ENCODE results near the gene KCNK6. TPM values are rescaled to one million over a fixed set of nuclear protein-coding genes. Genes with fewer than 3 reads are reported as not detected.
"Not testable (repeated sequence)": the region's sequence is repeated elsewhere in the genome, so short reads cannot be mapped to it uniquely, and the experiment has no call there.

The KCNK6 gene
- total RNA-seq, 1 donor from 2014 or later = 4.8 TPM

GRCh38 chr19:38323291-38323690 is 3.6 kb downstream of the KCNK6 start:
- DNase-seq (ENCODE audit: low spot score) = no peak

GRCh38 chr19:38324431-38324830 is 4.8 kb downstream of the KCNK6 start:
- no peak for DNase-seq (ENCODE audit: low spot score)

- no peak for DNase-seq (ENCODE audit: low spot score)
Observed at GRCh38 chr19:38326591-38326990, 6.9 kb downstream of the KCNK6 start.

GRCh38 chr19:38329651-38330050 is 10.0 kb downstream of the KCNK6 start:
- no peak for DNase-seq (ENCODE audit: low spot score)

- no peak for DNase-seq (ENCODE audit: low spot score)
Observed at GRCh38 chr19:38331728-38332127, 12.1 kb downstream of the KCNK6 start.

GRCh38 chr19:38333245-38333644 is 13.6 kb downstream of the KCNK6 start:
- DNase-seq (ENCODE audit: low spot score) = no peak

DNA sequence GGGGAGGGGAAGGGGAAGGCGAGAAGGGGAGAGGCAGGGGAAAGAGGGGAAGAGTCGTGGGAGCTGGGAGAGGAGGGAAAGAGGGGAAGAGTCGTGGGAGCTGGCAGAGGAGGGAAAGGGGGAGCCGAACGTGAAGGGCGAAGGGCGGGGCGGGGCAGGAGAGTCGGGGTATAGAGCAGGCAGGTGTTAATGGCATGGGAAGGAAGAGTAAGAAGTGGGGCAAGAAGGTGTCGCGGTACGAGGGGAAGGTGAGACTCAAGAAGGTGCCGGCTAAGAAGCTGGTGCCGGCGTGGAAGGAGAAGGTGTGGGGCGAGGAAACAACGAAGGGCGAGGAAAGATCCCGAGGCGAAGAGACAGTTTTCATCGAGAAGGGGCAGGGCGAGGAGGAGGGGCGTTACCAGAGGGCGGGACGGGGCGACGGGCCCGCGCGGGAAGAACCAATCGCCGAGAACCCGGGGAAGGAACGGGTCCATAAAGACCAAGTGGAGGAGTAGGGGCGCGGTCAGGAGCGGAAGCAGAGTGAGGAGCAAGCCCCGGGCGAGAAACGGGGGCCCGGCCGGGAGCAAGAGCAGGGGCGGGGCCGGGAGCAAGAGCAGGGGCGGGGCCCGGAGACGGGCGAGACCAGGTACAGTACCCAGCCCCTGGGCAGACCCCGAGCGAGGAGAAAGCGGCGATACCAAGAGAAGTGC is 16.4 kb downstream of the KCNK6 start:
- peak; percentile 98 for DNase-seq (ENCODE audit: low spot score)

DNA sequence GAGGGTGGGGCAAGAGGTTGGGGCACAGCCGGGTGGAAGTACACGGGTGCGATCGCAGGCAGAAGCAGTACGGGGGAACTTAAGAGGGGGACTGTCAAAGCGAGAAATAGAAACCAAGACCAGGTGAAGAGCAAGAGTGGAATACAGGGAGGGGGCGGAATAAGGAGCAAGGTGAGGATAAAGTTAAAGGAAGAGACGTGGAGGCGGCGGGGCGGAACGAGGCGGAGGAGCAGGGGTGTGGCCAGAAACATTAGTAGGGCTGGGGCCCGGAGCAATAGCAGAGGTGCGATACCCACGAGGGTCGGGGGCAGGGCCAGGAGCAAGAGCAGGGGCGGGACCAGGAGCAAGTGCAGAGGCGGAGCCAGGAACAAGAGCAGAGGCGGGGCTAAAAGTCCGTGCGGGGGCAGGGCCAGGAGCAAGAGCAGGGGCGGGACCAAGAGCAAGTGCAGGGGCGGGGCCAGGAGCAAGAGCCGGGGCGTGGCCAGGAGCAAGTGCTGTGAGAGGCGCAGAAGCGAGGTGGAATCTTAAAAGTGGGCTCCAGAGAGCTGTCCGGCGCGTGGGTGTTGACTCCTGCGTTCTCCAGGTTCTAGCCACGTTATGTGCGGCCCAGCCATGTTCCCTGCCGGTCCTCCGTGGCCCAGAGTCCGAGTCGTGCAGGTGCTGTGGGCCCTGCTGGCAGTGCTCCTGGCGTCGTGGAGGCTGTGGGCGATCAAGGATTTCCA is 17.2 kb downstream of the KCNK6 start:
- peak; percentile 98 for DNase-seq (ENCODE audit: low spot score)

DNA sequence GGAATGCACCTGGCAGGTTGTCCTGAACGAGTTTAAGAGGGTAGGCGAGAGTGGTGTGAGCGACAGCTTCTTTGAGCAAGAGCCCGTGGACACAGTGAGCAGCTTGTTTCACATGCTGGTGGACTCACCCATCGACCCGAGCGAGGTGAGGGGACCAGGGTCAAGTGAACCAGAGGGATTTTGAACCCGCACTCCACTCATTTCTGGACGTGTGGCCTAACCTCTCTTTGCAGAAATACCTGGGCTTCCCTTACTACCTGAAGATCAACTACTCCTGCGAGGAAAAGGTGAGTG is 17.7 kb downstream of the KCNK6 start:
- DNase-seq (ENCODE audit: low spot score) = no peak

GRCh38 chr19:38339011-38339410 is 19.4 kb downstream of the KCNK6 start:
- not testable (repeated sequence) for DNase-seq (ENCODE audit: low spot score)

- DNase-seq (ENCODE audit: low spot score) = no peak
Observed at GRCh38 chr19:38340927-38341326, 21.3 kb downstream of the KCNK6 start.

DNA sequence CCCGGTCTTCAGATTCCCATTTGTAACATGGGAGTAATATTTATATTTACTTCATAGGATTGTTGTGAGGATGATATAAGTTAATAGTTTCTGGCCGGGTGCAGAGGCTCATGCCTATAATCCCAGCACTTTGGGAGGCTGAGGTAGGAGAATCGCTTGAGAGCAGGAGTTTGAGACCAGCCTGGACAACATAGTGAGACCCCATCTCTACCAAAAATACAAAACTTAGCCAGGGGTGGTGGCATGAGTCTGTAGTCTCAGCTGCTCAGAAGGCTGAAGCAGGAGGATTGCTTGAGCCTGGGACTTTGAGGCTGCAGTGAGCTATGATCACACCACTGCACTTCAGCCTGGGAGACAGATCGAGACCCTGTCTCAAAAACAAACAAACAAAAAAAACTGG is 27.2 kb downstream of the KCNK6 start:
- DNase-seq (ENCODE audit: low spot score) = no peak

GRCh38 chr19:38350883-38351282 is 31.2 kb downstream of the KCNK6 start:
- no peak for DNase-seq (ENCODE audit: low spot score)

DNA sequence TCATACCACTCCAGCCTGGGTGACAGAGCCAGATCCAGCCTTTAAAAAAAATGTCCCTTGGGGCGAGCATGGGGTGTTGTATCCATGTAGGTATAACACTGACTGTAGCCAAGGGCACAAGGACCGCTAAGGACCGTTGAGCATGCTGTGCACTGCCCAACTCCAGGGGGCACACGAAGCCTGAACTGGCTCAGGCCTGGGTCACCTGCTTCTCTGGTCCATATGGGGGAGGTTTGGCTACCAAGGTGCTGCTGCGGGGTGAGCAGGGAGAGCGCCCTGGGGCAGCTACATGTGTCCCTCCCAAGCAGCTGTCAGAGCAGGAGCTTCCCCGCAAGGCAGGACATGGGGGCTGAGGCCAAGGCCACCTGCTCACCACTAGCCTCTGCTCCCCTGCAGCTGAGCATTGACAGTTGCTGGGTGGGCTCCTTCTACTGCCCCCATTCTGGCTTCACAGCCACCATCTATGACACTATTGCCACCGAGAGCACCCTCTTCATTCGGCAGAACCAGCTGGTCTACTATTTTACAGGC is 32.3 kb downstream of the KCNK6 start:
- DNase-seq (ENCODE audit: low spot score) = no peak

DNA sequence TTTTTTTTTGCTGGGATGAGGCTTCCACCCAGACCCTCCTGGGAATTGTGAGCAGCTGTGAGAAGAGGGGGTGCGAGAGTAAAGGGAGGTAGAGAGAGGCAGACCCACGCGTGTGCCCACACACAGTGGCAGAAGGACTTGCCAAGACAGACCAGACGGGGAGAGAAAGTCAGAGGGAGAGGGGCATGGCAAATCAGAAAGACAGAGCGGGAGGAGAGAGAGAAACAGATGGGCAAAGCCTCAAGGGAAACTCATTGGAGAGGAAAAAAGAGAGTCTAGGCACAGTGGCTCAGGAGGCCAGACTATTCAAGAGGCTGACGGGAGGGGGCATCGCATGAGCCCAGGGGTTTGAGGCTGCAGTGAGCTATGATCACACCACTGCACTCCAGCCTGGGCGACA is 33.0 kb downstream of the KCNK6 start:
- DNase-seq (ENCODE audit: low spot score) = no peak

- no peak for DNase-seq (ENCODE audit: low spot score)
Observed at GRCh38 chr19:38355728-38356725, 36.4 kb downstream of the KCNK6 start.

DNA sequence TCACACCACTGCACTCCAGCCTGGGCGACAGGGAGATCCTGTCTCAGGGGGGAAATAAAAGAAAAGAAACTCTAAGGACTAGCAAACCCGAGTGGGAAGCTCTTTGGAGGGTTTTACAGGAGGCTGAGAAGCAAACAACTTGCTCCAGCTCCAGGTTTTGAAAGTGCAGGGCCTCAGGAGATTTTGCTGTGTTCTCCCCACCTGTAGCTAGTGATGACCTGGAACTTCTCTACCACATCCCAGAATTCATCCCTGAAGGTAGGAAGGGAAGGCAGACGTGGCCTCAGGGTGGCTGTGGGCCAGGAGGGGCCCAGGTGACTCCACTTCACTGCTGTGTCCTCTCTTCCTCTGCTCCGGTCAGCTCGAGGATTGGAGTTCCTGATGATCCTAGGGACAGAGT is 38.4 kb downstream of the KCNK6 start:
- DNase-seq (ENCODE audit: low spot score) = no peak

- DNase-seq (ENCODE audit: low spot score) = no peak
Observed at GRCh38 chr19:38359242-38360021, 39.8 kb downstream of the KCNK6 start.

GRCh38 chr19:38360351-38360750 is 40.7 kb downstream of the KCNK6 start:
- DNase-seq (ENCODE audit: low spot score) = no peak

DNA sequence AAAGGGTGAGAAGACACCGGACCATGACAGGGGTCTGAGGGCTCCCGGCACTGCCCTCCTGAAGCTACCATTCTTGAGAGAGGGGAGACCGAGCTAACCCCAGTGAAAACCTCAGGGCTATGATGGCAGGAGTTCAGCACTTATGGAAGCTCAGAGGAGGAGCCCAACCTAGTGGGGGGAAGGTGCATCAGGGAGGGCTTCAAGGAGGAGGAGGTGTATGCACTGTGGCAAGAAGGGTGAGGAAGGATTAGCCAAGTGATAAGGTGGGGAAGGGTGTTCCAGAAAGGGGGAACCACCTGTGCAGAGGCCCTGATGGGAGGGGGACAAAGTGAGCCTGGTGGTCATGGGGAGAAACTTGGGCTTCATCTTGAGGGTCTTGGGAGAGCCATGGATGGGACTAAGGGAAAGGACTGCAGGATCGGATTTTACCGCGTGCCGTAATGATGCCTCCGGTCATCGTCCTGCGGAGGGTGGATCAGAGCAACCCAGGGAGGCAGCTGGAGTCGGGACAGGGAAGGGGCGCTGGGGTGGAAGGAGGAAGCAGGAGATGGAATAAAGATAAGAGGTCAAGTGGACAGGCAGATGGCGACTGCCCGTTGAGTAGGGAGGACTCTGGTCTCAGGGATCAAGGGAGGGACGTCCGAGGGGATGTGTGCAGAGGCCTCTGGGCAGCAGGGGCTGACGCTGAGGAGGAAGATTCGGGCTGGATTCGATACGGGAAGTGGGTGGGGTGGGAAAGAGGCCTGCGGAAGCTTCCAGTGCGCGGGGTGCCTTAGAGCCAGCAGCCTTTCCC is 41.4 kb downstream of the KCNK6 start:
- no peak for DNase-seq (ENCODE audit: low spot score)

- peak; percentile 70 for DNase-seq (ENCODE audit: low spot score)
Observed at GRCh38 chr19:38361633-38362075, 42.0 kb downstream of the KCNK6 start.
